Liver (tissue), 2 donors: ENCODE data around the gene PYGO2.

Source experiments
- CTCF ChIP-seq: fragments of 150-350 bp; IDR thresholded peaks from 2 replicates; pipeline ENCODE4 v1.5.1; 2017; ENCODE audit warnings: improper control_type of control experiment, low read depth, low read length; ENCODE audit not compliant: missing input control
- YY1 ChIP-seq: IDR thresholded peaks from 2 replicates; pipeline ENCODE4 v1.6.1; 2016; ENCODE audit warnings: antibody characterized with exemption, mild to moderate bottlenecking
- donor health status: healthy.

- TF ChIP-seq CTCF, result no peak
- no peak for TF ChIP-seq YY1
These were observed 4.5 kb upstream of the PYGO2 start for GRCh38 chr1:154966111-154966510.
